NCI-H460 (cell line): ENCODE results near the gene SAPCD1. TPM values are rescaled to one million over a fixed set of nuclear protein-coding genes. Genes with fewer than 3 reads are reported as not detected.

ENCODE experiments used
- DNase-seq: peaks from one replicate; pipeline ENCODE4 v3.0.0-alpha.2; 2016; ENCODE audit warnings: low read depth; ENCODE audit errors: extremely low read depth
- polyA plus RNA-seq: library from polyadenylated mRNA; depleted of rRNA; stranded (reverse); fragments of >200 nt; gene quantifications from 2 replicates; pipeline ENCODE4 v1.2.3, GENCODE V29; 2014; cell fraction: nucleus; rRNA removed
- total RNA-seq: library from RNA; depleted of rRNA; stranded (reverse); fragments of >200 nt; shearing (Covaris generic); gene quantifications from 2 replicates; pipeline ENCODE4 v1.2.3, GENCODE V29; 2014; rRNA removed

SAPCD1 gene
- total RNA-seq, result 2.8 and 4.7 TPM in 2 replicates
- polyA plus RNA-seq, result 81.6 and 88.8 TPM in 2 replicates

- no peak for DNase-seq
These were observed at the start of gene SAPCD1 for GRCh38 chr6:31762356-31762755. Gene SAPCD1, plus strand, starts transcription at chr6:31762656. Its CDS starts 399 bp downstream, at chr6:31763055.

- DNase-seq, result no peak
These were observed 49.0 kb upstream of the SAPCD1 start for GRCh38 chr6:31713465-31713864.

DNA sequence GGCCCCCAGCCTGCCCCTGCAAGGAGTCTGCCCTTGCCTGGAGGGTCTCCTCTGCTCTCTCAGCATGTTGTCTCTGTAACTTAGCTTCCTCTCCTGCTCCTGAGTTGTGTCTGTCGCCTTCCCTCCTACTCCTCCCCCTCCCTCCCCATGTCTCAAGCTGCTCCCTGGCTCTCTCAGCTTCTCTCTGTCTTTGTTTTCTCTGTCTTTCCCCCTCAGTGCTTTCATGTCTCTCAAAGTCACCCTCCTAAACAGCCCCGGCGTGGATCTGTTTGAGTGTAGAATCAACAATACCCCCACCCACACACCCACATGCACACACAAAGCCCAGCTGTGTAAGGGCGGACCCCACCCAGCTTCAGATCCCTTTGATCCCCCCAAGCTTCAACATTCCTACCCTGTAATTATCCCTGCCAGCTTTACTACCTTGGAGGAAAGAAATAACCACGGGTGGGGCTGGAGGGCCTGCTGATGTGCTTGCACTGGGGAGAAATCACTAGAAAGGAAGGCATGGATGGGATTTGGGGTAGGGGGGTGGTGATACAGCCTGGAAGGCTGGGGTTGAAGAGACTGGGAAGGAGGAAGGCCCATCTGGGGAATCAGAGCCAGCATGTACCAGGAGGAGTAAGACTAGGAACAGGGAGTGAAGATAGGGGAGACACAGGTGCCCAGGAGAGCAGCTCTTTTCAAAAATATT, 48.3 kb upstream of the SAPCD1 start:
- DNase-seq, result no peak

DNA sequence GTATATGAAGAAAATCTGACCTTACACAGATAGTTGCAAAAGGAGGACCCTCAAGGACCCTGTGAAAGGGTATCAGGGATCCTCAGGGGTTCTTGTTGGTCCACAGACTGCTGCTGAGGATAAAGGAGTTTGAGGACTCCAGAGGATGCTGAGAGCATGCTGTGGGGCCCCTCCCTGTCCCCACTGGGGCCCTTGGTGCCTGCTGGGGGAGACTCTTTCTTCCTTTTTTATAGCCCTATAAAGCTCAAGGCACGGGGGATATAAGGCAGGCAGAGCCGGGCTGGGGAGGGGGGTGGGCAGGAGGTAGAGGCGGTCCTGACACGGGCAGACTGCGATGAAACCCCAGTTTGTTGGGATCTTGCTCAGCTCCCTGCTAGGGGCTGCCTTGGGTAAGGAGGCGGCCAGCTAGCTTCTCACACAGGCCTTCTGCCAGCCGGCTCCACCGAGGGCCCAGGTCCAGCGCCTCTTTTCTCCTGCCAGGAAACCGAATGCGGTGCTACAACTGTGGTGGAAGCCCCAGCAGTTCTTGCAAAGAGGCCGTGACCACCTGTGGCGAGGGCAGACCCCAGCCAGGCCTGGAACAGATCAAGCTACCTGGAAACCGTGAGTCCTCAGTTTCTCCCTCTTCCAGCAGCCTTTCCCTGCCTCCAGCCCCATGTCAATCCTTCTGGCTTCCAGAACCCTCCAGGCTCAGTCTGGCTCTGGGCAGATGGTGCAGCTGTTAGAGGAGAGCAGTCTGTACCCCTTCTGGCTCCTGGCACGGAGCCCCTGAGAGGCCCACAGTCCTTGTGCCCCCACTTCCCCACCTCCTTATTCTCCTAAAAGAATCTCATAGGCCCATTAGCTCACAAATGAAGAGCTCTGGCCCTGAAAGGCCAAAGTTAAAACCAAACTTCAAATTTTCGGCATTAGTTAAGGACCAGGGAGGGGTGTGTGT, 47.2 kb upstream of the SAPCD1 start, which contains the start of gene LY6G6D:
Gene LY6G6D, plus strand, starts transcription at position 327 of the 937 bp plus-strand sequence. Its CDS starts 8 bp downstream, at position 335.
- no peak for DNase-seq

DNA sequence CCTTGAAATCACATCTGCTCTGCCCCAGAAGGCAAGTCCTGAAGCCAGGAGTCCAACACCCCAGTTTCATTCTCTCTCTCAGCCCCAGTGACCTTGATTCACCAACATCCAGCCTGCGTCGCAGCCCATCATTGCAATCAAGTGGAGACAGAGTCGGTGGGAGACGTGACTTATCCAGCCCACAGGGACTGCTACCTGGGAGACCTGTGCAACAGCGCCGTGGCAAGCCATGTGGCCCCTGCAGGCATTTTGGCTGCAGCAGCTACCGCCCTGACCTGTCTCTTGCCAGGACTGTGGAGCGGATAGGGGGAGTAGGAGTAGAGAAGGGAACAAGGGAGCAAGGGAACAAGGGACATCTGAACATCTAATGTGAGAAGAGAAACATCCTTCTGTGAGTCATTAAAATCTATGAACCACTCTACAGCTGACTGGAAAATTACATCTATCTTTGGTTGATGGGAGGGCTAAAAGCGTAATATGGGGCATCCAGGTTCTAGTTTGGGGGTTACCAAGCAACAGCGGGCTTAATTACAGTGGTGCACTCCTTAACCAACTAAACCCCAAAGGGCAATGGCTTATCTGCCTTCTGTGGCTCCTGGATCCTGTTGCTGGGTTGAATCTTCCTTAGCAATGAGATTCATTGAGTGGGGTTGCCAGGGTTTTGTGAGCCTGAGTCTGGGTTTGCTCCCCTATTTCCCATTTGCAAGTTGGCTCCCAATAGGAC, 44.8 kb upstream of the SAPCD1 start:
- DNase-seq, result no peak

GRCh38 chr6:31718265-31718664, 44.2 kb upstream of the SAPCD1 start:
- no peak for DNase-seq

GRCh38 chr6:31719001-31719400, 43.5 kb upstream of the SAPCD1 start:
- DNase-seq, result no peak

DNA sequence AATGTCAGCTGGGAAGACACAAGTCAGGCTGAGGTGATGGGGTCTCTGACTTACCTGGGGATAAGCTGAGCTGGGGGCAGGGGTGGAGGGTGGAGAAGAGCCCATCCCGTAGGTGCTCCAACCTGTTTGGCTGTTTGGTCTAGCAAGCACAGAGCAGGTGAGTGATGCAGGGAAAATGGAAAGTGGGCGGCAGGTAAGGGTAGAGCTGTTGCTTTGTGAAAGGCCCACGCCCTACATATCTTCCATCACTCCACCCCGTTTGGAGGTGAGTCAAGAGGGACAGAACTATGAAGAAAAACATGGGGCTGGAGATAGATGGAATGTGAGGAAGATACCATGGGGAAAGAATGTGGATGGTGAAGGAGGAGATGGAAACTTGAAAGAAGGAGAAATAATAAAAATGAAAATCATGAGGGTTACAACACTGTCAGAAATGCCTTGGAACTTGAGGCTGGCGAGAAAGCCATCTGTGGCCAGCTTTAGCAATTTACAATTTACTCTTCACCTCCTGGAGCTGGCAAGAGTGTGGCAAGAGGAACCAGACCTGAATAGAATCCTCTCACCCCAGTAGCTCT, 42.2 kb upstream of the SAPCD1 start:
- DNase-seq, result no peak

- no peak for DNase-seq
These were observed 41.0 kb upstream of the SAPCD1 start, which contains the start of gene LY6G6C for GRCh38 chr6:31721351-31722020. Gene LY6G6C, minus strand, starts transcription at chr6:31721746. Its CDS starts 67 bp downstream, at chr6:31721679.

DNA sequence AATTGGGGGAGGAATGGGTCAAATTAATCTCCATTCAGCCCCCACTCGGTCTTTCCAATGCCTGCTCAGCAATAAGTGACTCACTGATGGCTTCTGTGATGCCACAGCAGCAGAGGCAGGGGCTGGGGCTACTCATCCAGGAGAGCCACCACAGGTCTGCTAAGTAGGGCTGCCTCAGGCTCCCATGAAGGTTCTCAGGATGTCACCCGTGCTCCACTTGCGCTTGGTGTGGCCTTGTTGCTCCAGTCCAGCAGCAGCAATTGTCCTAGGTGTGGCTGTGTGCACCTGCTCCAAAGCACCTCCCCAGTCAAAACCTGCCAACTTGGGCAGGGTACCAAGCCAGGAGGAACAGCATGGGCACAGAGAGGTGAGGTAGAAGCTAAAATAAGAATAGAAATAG, 40.3 kb upstream of the SAPCD1 start:
- no peak for DNase-seq

- no peak for DNase-seq
These were observed 39.0 kb upstream of the SAPCD1 start, which contains the start of gene MPIG6B for GRCh38 chr6:31723245-31723979. Gene MPIG6B, plus strand, starts transcription at chr6:31723373. Its CDS starts 11 bp downstream, at chr6:31723384.

- DNase-seq, result no peak
These were observed 38.3 kb upstream of the SAPCD1 start for GRCh38 chr6:31723980-31724691.

GRCh38 chr6:31725502-31726350, 36.7 kb upstream of the SAPCD1 start:
- no peak for DNase-seq

DNA sequence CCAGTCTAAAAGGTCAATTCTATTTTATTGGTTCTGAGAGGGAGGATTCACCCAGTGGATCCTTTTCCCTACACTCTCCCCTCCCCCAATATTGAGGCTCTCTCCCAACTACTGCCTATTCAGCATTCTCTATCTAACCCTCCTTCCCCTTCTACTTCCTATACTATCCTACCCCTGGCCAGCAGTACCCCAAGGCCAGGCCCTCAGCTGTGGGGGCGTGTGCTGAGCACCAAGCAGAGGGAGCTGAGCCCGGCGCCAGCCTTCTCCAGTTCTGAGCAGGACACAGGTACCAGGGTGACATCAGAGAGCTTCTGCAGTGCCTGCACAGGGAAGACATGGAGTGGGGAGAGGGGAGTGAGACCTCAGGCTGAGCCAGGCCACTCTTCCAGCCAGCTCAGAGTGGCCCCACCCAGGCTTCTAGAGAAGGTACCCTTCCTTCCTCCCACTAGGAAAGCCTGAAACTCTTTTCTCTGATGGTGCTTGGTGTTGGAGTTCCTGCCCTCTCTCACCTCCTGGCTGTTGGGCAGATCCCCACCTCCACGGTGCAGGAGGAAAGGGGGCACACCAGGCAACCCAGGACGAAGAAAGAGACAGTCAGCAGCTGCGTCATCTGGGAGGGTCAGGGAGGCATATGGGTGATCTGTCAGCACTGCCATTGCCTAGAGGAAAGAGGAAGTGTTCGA, 35.3 kb upstream of the SAPCD1 start:
- DNase-seq, result no peak

DNA sequence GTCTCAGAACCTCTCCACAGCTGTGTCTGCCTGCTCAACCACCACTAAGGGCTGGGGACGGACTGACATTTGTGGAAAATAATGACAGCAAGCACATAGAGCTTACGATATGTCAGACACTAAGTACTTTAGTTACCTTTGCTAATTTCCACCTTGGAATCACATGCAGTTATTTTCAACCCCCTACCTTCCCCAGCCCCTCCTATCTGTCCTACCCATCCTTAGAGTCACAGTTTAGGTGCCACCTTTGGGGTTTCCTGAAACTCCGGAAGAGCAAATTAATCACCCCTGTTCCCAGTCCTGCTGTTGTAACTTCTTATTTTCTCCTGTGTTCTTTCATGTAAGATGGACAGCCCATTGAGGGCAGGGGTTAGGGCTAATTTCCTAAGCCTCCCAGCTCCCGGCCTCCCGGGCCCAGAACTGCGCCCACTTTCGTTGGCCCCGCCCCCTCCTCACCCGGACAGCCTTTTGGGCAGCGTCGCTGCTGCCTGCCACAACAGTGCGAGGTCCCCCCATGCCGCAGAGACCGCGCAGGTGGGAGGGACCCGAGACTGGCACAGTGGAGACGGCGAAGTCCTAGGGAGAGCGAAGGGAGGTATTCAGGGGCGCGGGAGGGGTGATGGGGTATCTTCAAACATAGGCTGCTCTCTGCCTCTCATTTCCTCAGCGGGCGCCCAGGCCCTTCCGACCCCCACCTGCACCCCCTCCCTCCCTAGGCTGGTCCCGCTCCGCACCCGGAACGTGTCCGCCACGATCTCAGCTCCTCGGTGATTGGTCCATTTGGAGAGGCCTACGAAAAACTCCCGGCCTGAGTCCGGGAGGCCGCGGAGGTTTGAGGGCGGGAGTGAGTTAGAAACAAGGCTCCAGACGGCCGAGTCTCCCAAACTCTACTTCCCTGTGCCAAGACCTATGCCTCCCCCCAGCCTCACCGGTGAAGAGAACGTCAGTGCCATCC, 34.5 kb upstream of the SAPCD1 start:
- DNase-seq, result no peak
